Fibroblast of lung (primary cell): ENCODE data around the gene LHX5.

Experiments used
- EZH2 ChIP-seq: IDR thresholded peaks from 2 replicates; pipeline ENCODE4 v1.5.1; 2012; ENCODE audit warnings: low read length, control low read depth, mild to moderate bottlenecking; ENCODE audit errors: missing control alignments
- TF ChIP-seq, protein P1 (sequence below), 2 donors: IDR thresholded peaks in 1 of 2; conservative IDR thresholded peaks in 1 of 2; 1 replicate in 1 of 2; 2 replicates in 1 of 2; pipeline ENCODE4 v1.5.1; 2011 to 2012; ENCODE audit warnings: low read length in 2 of 2, control low read depth in 1 of 2, inconsistent platforms in 1 of 2, low read depth in 1 of 2, mild to moderate bottlenecking in 1 of 2

DNA sequence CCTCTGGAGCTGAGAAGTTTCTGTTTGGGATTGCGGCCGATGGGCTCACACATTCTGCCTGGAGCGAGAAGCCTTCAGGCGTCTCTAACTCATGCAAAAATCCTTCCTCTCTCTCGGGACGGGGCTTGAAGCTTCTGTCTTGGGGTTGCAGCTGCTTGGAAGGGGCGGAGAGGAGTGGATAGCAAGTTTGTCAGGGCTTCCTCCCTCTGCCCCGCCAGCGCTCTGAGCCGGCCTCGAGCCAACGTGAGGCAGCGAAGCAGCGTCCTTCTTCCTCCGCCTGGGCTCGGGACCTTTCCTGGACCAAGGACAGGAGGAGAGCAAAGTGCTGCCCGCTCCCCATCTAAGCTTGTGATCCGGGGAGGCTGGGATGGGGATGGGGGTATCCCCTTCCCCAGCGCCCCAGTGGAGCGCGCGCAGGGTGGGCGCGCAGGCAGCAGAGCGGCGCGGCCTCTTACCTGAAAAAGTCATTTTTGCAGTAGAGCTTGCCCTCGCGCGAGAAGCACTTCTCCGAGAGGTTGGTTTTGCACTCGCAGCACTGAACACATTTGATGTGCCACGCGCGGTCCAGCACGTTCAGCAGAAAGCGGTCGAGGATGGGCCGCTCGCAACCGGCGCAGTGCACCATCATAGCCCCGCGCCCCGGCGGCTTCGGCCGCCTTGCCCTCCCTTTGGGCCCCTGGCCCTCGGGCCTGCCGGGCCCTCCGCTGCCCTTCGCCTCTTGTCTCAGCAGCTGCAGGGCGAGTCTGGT, 626 bp downstream of the LHX5 start:
- TF ChIP-seq, protein P1, sequence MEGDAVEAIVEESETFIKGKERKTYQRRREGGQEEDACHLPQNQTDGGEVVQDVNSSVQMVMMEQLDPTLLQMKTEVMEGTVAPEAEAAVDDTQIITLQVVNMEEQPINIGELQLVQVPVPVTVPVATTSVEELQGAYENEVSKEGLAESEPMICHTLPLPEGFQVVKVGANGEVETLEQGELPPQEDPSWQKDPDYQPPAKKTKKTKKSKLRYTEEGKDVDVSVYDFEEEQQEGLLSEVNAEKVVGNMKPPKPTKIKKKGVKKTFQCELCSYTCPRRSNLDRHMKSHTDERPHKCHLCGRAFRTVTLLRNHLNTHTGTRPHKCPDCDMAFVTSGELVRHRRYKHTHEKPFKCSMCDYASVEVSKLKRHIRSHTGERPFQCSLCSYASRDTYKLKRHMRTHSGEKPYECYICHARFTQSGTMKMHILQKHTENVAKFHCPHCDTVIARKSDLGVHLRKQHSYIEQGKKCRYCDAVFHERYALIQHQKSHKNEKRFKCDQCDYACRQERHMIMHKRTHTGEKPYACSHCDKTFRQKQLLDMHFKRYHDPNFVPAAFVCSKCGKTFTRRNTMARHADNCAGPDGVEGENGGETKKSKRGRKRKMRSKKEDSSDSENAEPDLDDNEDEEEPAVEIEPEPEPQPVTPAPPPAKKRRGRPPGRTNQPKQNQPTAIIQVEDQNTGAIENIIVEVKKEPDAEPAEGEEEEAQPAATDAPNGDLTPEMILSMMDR (conservative IDR thresholded peaks at IDR 0.05 in 1 of 2, IDR thresholded peaks at IDR 0.05 in 1 of 2; ENCODE audit: low read depth in 1 of 2, low read length in 2 of 2) = no peak
- TF ChIP-seq EZH2 = peak; percentile 12
